Lower lobe of right lung (tissue), 2 donors: ENCODE data around the gene GDNF. TPM values are rescaled to one million over a fixed set of nuclear protein-coding genes. Genes with fewer than 3 reads are reported as not detected.
"Not testable (repeated sequence)": the region's sequence is repeated elsewhere in the genome, so short reads cannot be mapped to it uniquely, and the experiment has no call there.

Experiments
- ATAC-seq, 2 donors: fragments of 200-7000 bp; cut with Tn5 transposase; one replicate each; pipeline ENCODE4 v1.9.1; 2020 to 2022; ENCODE audit warnings: mild to moderate bottlenecking in 2 of 2, moderate library complexity in 2 of 2
- DNase-seq: peaks from one replicate; pipeline ENCODE4 v3.0.0-alpha.2; 2020
- H3K27ac ChIP-seq: fragments of 200-600 bp; one replicate; pipeline ENCODE4 v1.8.0; 2022
- H3K27me3 ChIP-seq: fragments of 200-600 bp; one replicate; pipeline ENCODE4 v1.8.0; 2022; ENCODE audit warnings: low read depth
- H3K36me3 ChIP-seq: fragments of 200-600 bp; one replicate; pipeline ENCODE4 v1.8.0; 2022; ENCODE audit warnings: mild to moderate bottlenecking
- H3K4me1 ChIP-seq: fragments of 200-600 bp; one replicate; pipeline ENCODE4 v1.8.0; 2022
- H3K4me3 ChIP-seq: fragments of 200-600 bp; one replicate; pipeline ENCODE4 v1.8.0; 2022; ENCODE audit warnings: mild to moderate bottlenecking
- H3K9me3 ChIP-seq: fragments of 200-600 bp; one replicate; pipeline ENCODE4 v1.8.0; 2022
- CTCF ChIP-seq: fragments of 200-600 bp; IDR thresholded peaks from one replicate; pipeline ENCODE4 v1.8.0; 2022; ENCODE audit warnings: antibody characterized with exemption, mild to moderate bottlenecking
- intact Hi-C: fragments of 100-400 bp; cut with DNase I; formaldehyde crosslinking; loops from one replicate; pipeline ENCODE4 v1.11.0; 2022
- total RNA-seq: library from RNA; stranded (reverse); fragmentation: NEBNext Ultra II Directional; extraction: Animal tissue kit (Norgen Biotek cat#: 25700); gene quantifications from one replicate; pipeline ENCODE4 v1.2.1, GENCODE V29; 2021
- donor health status: DM: no; HTN: yes; CAD: no; lungs with severe emphysema.

The GDNF gene
- total RNA-seq, 1 donor from 2014 or later = not detected

GRCh38 chr5:37804401-37804800 lies 35.4 kb downstream of the GDNF start:
- no peaks in the 10 kb centered on the region for H3K4me1 ChIP-seq
- no peak overlapping the region for H3K27ac ChIP-seq
- intact Hi-C loops = no loop called here
- TF ChIP-seq CTCF = no peak
- no peaks in the 10 kb centered on the region for H3K9me3 ChIP-seq
- H3K4me3 ChIP-seq = no peak overlapping the region
- DNase-seq = no peak
- no peak for ATAC-seq
- H3K36me3 ChIP-seq = no peaks in the 10 kb centered on the region
- H3K27me3 ChIP-seq = no peaks in the 10 kb centered on the region

- Histone ChIP-seq H3K9me3 (no peaks in the 10 kb centered on the region), H3K4me1 (no peaks in the 10 kb centered on the region), H3K27me3 (no peaks in the 10 kb centered on the region), H3K4me3 (no peak overlapping the region), H3K36me3 (no peaks in the 10 kb centered on the region), H3K27ac (no peak overlapping the region)
- no peak for ATAC-seq
- intact Hi-C loops = no loop called here
- no peak for TF ChIP-seq CTCF
- no peak for DNase-seq
Measured at GRCh38 chr5:37803487-37803886, 36.4 kb downstream of the GDNF start.

- intact Hi-C loops = no loop called here
- no peak for TF ChIP-seq CTCF
- no peaks in the 10 kb centered on the region for H3K27me3 ChIP-seq
Measured at GRCh38 chr5:37801521-37801920, 38.3 kb downstream of the GDNF start.

GRCh38 chr5:37799865-37800421 lies 39.9 kb downstream of the GDNF start:
- ATAC-seq (no peak), DNase-seq (no peak)
- no peak overlapping the region for H3K4me3 ChIP-seq
- no peak for TF ChIP-seq CTCF
- intact Hi-C loops = no loop called here
- no peaks in the 10 kb centered on the region for H3K4me1 ChIP-seq
- H3K27ac ChIP-seq = no peak overlapping the region
- no peaks in the 10 kb centered on the region for H3K27me3 ChIP-seq
- H3K9me3 ChIP-seq = no peaks in the 10 kb centered on the region
- H3K36me3 ChIP-seq = no peaks in the 10 kb centered on the region

More at GRCh38 chr5:37801521-37801920, 38.3 kb downstream of the GDNF start:
- no peak for DNase-seq
- Histone ChIP-seq H3K27ac (no peak overlapping the region), H3K4me1 (no peaks in the 10 kb centered on the region), H3K4me3 (no peak overlapping the region), H3K36me3 (no peaks in the 10 kb centered on the region), H3K9me3 (no peaks in the 10 kb centered on the region)
- ATAC-seq = no peak

GRCh38 chr5:37796435-37796834 lies 43.4 kb downstream of the GDNF start:
- ATAC-seq, H3K9me3 ChIP-seq, H3K4me3 ChIP-seq, H3K4me1 ChIP-seq, H3K27ac ChIP-seq, intact Hi-C loops, DNase-seq, H3K36me3 ChIP-seq, H3K27me3 ChIP-seq: not testable (repeated sequence)

GRCh38 chr5:37795292-37795691 lies 44.5 kb downstream of the GDNF start:
- H3K4me3 ChIP-seq, intact Hi-C loops, H3K4me1 ChIP-seq, DNase-seq, H3K36me3 ChIP-seq, H3K27ac ChIP-seq, ATAC-seq, H3K9me3 ChIP-seq, H3K27me3 ChIP-seq: not testable (repeated sequence)
